Tibial artery (tissue), 4 donors: ENCODE results near the gene KDM4B.
A peak's percentile ranks its signal among the peaks of the same experiment; 100 is the strongest.

Experiments used
- DNase-seq, 2 donors: peaks; one replicate each; pipeline ENCODE4 v3.0.0-alpha.2; 2019
- H3K27ac ChIP-seq, 2 donors: fragments of 200-600 bp; sonication (generic) in 1 of 2; 1 replicate in 1 of 2; 2 replicates in 1 of 2; pipeline ENCODE4 v1.5.1; 2018 to 2019; ENCODE audit warnings: mild to moderate bottlenecking in 1 of 2
- H3K27me3 ChIP-seq, 2 donors: fragments of 200-600 bp; sonication (generic) in 1 of 2; one replicate each; pipeline versions ENCODE4 v1.5.1 to v1.6.0; 2016 to 2019
- H3K36me3 ChIP-seq, 3 donors: fragments of 200-600 bp; sonication (generic) in 2 of 3; one replicate each; pipeline ENCODE4 v1.5.1; 2016 to 2019; ENCODE audit warnings: mild to moderate bottlenecking in 2 of 3
- H3K4me1 ChIP-seq, 4 donors: fragments of 200-600 bp; sonication (generic) in 2 of 4; 1 replicate in 3 of 4; 2 replicates in 1 of 4; pipeline ENCODE4 v1.5.1; 2016 to 2019
- H3K4me3 ChIP-seq, 2 donors: fragments of 200-600 bp; sonication (generic) in 1 of 2; 1 replicate in 1 of 2; 2 replicates in 1 of 2; pipeline ENCODE4 v1.5.1; 2018 to 2019; ENCODE audit warnings: mild to moderate bottlenecking in 2 of 2
- H3K9me3 ChIP-seq, 3 donors: fragments of 200-600 bp; sonication (generic) in 1 of 3; one replicate each; pipeline ENCODE4 v1.5.1; 2016 to 2019
- intact Hi-C: fragments of 100-400 bp; cut with DNase I; formaldehyde crosslinking; loops from one replicate; pipeline ENCODE4 v1.15.0; 2023; ENCODE audit warnings: low total_unique reads
- TF ChIP-seq, protein P1 (sequence below), 2 experiments: fragments of 200-600 bp in 1 of 2; fragments of 450-650 bp in 1 of 2; IDR thresholded peaks; one replicate each; pipeline ENCODE4 v1.5.1; 2017 to 2019; ENCODE audit warnings: antibody characterized with exemption in 2 of 2, mild to moderate bottlenecking in 1 of 2, moderate library complexity in 1 of 2

KDM4B gene

GRCh38 chr19:4988770-4989251 is 19.9 kb downstream of the KDM4B start:
- intact Hi-C loops, result no loop called here
- Histone ChIP-seq H3K4me1 (peaks cover 0 to 51% (median 21%) of the 10 kb centered on the region in 4 donors), H3K4me3 (no peak overlapping the region), H3K27me3 (no peaks in the 10 kb centered on the region), H3K9me3 (peaks cover 0 to 7% (median 0%) of the 10 kb centered on the region in 3 donors), H3K36me3 (peaks cover 5 to 10% (median 6%) of the 10 kb centered on the region in 3 donors), H3K27ac (peak overlapping the region in 1 of 2 donors; percentile 4)
- TF ChIP-seq, protein P1, sequence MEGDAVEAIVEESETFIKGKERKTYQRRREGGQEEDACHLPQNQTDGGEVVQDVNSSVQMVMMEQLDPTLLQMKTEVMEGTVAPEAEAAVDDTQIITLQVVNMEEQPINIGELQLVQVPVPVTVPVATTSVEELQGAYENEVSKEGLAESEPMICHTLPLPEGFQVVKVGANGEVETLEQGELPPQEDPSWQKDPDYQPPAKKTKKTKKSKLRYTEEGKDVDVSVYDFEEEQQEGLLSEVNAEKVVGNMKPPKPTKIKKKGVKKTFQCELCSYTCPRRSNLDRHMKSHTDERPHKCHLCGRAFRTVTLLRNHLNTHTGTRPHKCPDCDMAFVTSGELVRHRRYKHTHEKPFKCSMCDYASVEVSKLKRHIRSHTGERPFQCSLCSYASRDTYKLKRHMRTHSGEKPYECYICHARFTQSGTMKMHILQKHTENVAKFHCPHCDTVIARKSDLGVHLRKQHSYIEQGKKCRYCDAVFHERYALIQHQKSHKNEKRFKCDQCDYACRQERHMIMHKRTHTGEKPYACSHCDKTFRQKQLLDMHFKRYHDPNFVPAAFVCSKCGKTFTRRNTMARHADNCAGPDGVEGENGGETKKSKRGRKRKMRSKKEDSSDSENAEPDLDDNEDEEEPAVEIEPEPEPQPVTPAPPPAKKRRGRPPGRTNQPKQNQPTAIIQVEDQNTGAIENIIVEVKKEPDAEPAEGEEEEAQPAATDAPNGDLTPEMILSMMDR (IDR thresholded peaks at IDR 0.05), result no peak
- DNase-seq, result no peak

DNA sequence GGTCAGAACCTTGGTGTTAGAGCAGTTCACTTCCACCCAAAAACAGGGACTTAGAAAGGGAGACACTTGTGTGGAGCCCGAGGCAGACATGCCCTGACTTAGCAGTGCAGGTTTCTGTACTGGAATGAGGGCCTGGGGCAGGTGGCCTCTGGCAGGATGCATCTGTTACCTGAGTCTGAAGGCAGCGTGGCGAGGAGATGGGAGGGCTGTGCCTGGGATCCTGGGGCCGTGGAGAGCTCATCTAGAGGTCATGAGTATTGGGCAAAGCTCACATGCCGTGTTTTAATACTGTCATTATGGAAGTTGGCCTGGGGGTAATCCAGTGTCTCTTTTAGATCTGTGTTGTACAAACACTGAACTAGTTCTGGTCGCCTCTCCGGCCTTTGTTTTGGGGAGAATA is 21.4 kb downstream of the KDM4B start:
- H3K4me1 ChIP-seq, result peaks cover 0 to 38% (median 20%) of the 10 kb centered on the region in 4 donors
- peaks cover 0 to 7% (median 0%) of the 10 kb centered on the region in 3 donors for H3K9me3 ChIP-seq
- TF ChIP-seq, protein P1 (IDR thresholded peaks at IDR 0.05), result no peak
- DNase-seq, result no peak
- H3K36me3 ChIP-seq, result peaks cover 4 to 8% (median 6%) of the 10 kb centered on the region in 3 donors
- intact Hi-C loops, result no loop called here
- H3K4me3 ChIP-seq, result no peak overlapping the region
- H3K27ac ChIP-seq, result no peak overlapping the region
- no peaks in the 10 kb centered on the region for H3K27me3 ChIP-seq

DNA sequence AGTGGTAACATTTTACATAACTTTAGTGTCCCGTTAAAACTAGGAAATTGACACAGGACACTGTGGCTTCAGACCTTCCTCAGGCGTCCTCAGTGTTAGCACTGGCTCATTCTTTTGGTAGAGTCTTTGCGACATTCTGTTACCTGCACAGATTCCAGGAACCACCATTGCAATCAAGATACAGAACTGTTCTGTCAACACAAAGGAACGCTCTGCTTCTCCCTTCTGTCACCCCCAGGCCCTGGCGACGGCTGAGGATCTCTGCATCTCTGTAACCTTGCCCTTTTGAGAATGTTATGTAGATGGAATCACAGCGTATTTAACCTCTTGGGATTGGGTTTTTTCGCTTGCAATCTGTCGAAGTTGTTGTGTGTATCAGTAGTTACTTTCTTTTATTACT is 22.6 kb downstream of the KDM4B start:
- H3K36me3 ChIP-seq, result peaks cover 6 to 11% (median 10%) of the 10 kb centered on the region in 3 donors
- TF ChIP-seq, protein P1 (IDR thresholded peaks at IDR 0.05), result no peak
- H3K4me3 ChIP-seq, result no peak overlapping the region
- intact Hi-C loops, result no loop called here
- H3K9me3 ChIP-seq, result peaks cover 0 to 7% (median 0%) of the 10 kb centered on the region in 3 donors
- no peaks in the 10 kb centered on the region for H3K27me3 ChIP-seq
- DNase-seq, result no peak
- peaks cover 0 to 27% (median 14%) of the 10 kb centered on the region in 4 donors for H3K4me1 ChIP-seq
- H3K27ac ChIP-seq, result no peak overlapping the region

- Histone ChIP-seq H3K4me1 (peaks cover 0 to 21% (median 12%) of the 10 kb centered on the region in 4 donors), H3K4me3 (no peak overlapping the region), H3K27me3 (no peaks in the 10 kb centered on the region), H3K36me3 (peaks cover 6 to 17% (median 16%) of the 10 kb centered on the region in 3 donors), H3K9me3 (peaks cover 0 to 7% (median 0%) of the 10 kb centered on the region in 3 donors), H3K27ac (no peak overlapping the region)
- DNase-seq, result no peak
- TF ChIP-seq, protein P1 (IDR thresholded peaks at IDR 0.05), result no peak
- intact Hi-C loops, result no loop called here
Observed at GRCh38 chr19:4991996-4992698, 23.2 kb downstream of the KDM4B start.

GRCh38 chr19:4993683-4994082 is 24.8 kb downstream of the KDM4B start:
- Histone ChIP-seq H3K4me3 (no peak overlapping the region), H3K27me3 (no peaks in the 10 kb centered on the region)
- TF ChIP-seq, protein P1 (IDR thresholded peaks at IDR 0.05), result no peak

More at GRCh38 chr19:4993683-4994082, 24.8 kb downstream of the KDM4B start:
- H3K4me1 ChIP-seq, result peaks cover 0 to 8% (median 3%) of the 10 kb centered on the region in 4 donors
- H3K36me3 ChIP-seq, result peaks cover 6 to 27% (median 26%) of the 10 kb centered on the region in 3 donors
- intact Hi-C loops, result no loop called here
- DNase-seq, result no peak
- H3K27ac ChIP-seq, result no peak overlapping the region
- H3K9me3 ChIP-seq, result peaks cover 0 to 7% (median 0%) of the 10 kb centered on the region in 3 donors
